ENCODE data around the gene RHBDD3.

Gene RHBDD3

DNA sequence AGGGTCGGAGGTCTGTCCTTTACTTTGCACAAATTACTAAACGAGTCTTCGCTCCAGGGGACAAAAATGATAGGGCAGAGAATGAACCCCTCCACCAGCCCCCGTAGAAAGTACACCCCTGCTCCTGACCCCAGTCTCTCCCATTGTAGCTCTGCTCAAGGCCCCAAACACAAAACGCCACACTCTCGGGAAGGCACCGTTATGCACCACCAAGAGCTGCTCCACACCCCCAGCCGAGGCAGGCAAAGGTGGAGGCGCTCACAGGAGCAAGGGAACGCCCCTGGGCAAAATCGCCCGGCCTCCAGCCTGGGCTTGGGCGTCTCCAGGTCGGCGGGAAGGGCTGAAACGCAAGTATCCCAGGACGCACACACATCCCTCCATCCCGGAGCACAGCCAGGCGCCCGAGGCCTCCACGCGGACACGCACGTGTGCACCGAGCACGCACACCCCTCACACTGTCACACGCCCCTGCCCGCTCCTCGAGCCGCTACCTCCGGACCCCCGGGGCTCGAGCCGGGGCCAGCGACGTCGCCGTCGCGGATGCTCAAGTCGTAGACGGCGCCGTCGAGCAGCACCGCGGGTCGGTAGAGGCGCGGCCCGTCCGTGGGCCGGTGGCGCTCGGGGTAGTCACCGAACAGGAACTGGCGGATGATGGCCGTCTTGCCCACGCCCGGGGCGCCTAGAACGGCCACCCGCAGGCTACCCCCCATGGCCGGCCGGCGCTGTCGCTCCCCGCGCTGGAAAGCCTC lies 46.9 kb upstream of the RHBDD3 start:
- Histone ChIP-seq H3K36me3 (ENCODE audit: control insufficient read depth in 1 of 2, insufficient read depth in 2 of 2, low read depth in 1 of 2, low read length in 2 of 2) (peaks cover 4 to 33% of the 10 kb centered on the region in 2 experiments), H3K9ac (ENCODE audit: low read length) (no peak overlapping the region), H3K4ac (ENCODE audit: low read depth in 1 of 2, low read length in 2 of 2) (no peak overlapping the region), H2AFZ (ENCODE audit: low read depth, low read length) (no peak overlapping the region), H3K4me1 (ENCODE audit: control insufficient read depth, insufficient read depth, low read depth, low read length) (peaks cover 36% of the 10 kb centered on the region), H3K14ac (ENCODE audit: low read length in 2 of 2) (no peak overlapping the region), H3K27ac (ENCODE audit: low read length, poor library complexity, severe bottlenecking) (no peak overlapping the region), H3K4me2 (ENCODE audit: low read length, poor library complexity, severe bottlenecking) (peak overlapping the region; percentile 89), H2AK5ac (ENCODE audit: low read length, severe bottlenecking) (no peak overlapping the region), H3K18ac (ENCODE audit: low read depth in 1 of 2, low read length in 2 of 2) (no peak overlapping the region), H3K4me3 (ENCODE audit: insufficient read depth in 1 of 2, low read depth in 1 of 2, low read length in 2 of 2) (peak overlapping the region in 1 of 2 experiments; percentile 47), H2BK15ac (ENCODE audit: low read depth, poor library complexity, severe bottlenecking) (no peak overlapping the region), H3K9me3 (ENCODE audit: control insufficient read depth, low read length) (no peaks in the 10 kb centered on the region), H2BK5ac (ENCODE audit: low read depth, low read length, poor library complexity, severe bottlenecking) (no peak overlapping the region), H3K79me1 (replicated peaks; ENCODE audit: low read length, poor library complexity, severe bottlenecking) (peaks cover 18% of the 10 kb centered on the region), H2BK120ac (ENCODE audit: low read depth, low read length) (no peak overlapping the region), H4K91ac (ENCODE audit: low read length) (peak overlapping the region; percentile 43), H4K8ac (ENCODE audit: low read length) (no peak overlapping the region), H3K23ac (ENCODE audit: low read length in 2 of 2) (no peak overlapping the region), H3K27me3 (ENCODE audit: control insufficient read depth in 1 of 2, insufficient read depth in 1 of 2, low read length in 2 of 2) (peaks cover 31 to 45% of the 10 kb centered on the region in 2 experiments), H2BK12ac (ENCODE audit: low read length in 2 of 2) (no peak overlapping the region)
- peak; percentile 12 for DNase-seq
- WGBS = 26% methylated on average over 32 of the region's 69 CpGs

DNA sequence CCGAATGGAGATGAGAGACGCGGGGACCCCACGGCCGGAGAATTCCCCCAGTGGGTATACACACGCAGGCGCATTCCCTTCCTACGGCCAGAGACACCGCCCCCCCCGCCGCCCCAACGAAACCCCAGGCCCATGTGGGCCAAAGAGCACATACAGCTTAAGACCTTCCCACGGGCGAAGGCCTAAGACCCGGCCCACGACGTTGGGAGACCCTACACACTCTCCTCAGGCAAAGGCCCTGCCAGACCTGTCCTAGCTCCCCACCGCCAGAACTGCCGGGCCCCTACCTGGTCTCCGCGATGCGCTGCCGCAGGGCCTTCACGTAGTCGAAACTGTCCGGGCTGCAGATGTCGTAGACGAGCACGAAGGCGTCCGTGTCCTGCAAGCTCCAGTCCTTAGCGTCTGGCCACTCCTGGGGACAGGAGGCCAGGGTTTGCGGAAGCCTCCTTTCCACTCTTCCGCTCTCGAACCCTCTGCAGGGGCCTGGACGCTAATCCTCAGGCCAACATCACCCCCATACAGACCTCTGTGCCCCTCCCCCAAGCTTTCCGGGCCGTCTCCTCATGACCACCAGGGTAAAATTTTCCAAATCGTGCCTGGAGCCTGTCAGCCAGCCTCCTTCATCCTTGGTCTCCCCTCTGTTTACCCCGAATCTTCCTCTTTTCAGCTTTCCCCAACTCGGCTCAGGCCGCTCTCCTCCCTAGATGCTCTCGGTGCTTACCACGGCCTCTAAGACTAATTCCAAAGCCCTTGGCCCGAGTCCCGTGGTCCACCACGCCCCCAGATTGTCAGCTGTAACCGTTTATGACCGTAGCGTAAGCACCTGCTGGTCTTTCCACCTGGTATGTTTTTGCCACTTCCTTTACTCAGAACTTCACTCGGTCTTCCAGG lies 46.0 kb upstream of the RHBDD3 start:
- no peak overlapping the region for H2BK120ac ChIP-seq (ENCODE audit: low read depth, low read length)
- peaks cover 21% of the 10 kb centered on the region for H3K79me1 ChIP-seq (replicated peaks; ENCODE audit: low read length, poor library complexity, severe bottlenecking)
- H3K14ac ChIP-seq (ENCODE audit: low read length in 2 of 2) = no peak overlapping the region
- H3K4me1 ChIP-seq (ENCODE audit: control insufficient read depth, insufficient read depth, low read depth, low read length) = peaks cover 45% of the 10 kb centered on the region
- H4K8ac ChIP-seq (ENCODE audit: low read length) = no peak overlapping the region
- no peak overlapping the region for H3K27ac ChIP-seq (ENCODE audit: low read length, poor library complexity, severe bottlenecking)
- 83% methylated on average over 51 of the region's 51 CpGs for WGBS
- no peak overlapping the region for H3K9ac ChIP-seq (ENCODE audit: low read length)
- no peak overlapping the region for H2BK5ac ChIP-seq (ENCODE audit: low read depth, low read length, poor library complexity, severe bottlenecking)
- no peak overlapping the region for H3K23ac ChIP-seq (ENCODE audit: low read length in 2 of 2)
- H3K4me3 ChIP-seq (ENCODE audit: insufficient read depth in 1 of 2, low read depth in 1 of 2, low read length in 2 of 2) = no peak overlapping the region
- peaks cover 4 to 39% of the 10 kb centered on the region in 2 experiments for H3K36me3 ChIP-seq (ENCODE audit: control insufficient read depth in 1 of 2, insufficient read depth in 2 of 2, low read depth in 1 of 2, low read length in 2 of 2)
- H4K91ac ChIP-seq (ENCODE audit: low read length) = no peak overlapping the region
- H2AK5ac ChIP-seq (ENCODE audit: low read length, severe bottlenecking) = no peak overlapping the region
- H3K18ac ChIP-seq (ENCODE audit: low read depth in 1 of 2, low read length in 2 of 2) = no peak overlapping the region
- H3K9me3 ChIP-seq (ENCODE audit: control insufficient read depth, low read length) = no peaks in the 10 kb centered on the region
- peaks cover 31 to 45% of the 10 kb centered on the region in 2 experiments for H3K27me3 ChIP-seq (ENCODE audit: control insufficient read depth in 1 of 2, insufficient read depth in 1 of 2, low read length in 2 of 2)
- H3K4me2 ChIP-seq (ENCODE audit: low read length, poor library complexity, severe bottlenecking) = no peak overlapping the region
- no peak for DNase-seq
- H2BK15ac ChIP-seq (ENCODE audit: low read depth, poor library complexity, severe bottlenecking) = no peak overlapping the region
- H2AFZ ChIP-seq (ENCODE audit: low read depth, low read length) = no peak overlapping the region
- H3K4ac ChIP-seq (ENCODE audit: low read depth in 1 of 2, low read length in 2 of 2) = no peak overlapping the region
- no peak overlapping the region for H2BK12ac ChIP-seq (ENCODE audit: low read length in 2 of 2)

DNA sequence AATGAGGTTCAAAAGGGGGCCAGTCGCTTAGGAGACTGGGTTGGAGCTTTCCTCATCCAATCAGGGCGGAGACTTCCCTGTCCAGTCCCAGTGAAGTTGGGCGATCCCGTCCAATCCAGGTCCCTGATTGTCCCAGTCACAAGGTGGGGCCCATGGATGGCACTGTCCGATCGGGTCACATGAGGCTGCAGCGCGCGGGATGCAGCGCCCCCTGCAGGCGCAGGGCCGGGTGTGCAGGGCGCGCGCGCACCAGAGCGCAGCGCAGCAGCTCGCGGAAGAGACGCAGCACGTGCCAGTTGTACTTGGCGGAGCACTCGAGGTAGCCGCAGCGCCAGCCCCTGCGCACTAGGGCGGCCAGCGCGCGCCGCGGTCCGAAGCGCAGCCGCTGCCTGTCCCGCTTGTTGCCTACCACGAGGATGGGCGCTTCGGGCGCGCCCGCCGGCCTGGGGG lies 45.4 kb upstream of the RHBDD3 start:
- Histone ChIP-seq H2BK5ac (ENCODE audit: low read depth, low read length, poor library complexity, severe bottlenecking) (no peak overlapping the region), H3K9ac (ENCODE audit: low read length) (no peak overlapping the region), H3K4me1 (ENCODE audit: control insufficient read depth, insufficient read depth, low read depth, low read length) (peaks cover 51% of the 10 kb centered on the region), H3K4me2 (ENCODE audit: low read length, poor library complexity, severe bottlenecking) (no peak overlapping the region), H3K36me3 (ENCODE audit: control insufficient read depth in 1 of 2, insufficient read depth in 2 of 2, low read depth in 1 of 2, low read length in 2 of 2) (peaks cover 4 to 41% of the 10 kb centered on the region in 2 experiments), H3K14ac (ENCODE audit: low read length in 2 of 2) (no peak overlapping the region), H3K27ac (ENCODE audit: low read length, poor library complexity, severe bottlenecking) (no peak overlapping the region), H3K23ac (ENCODE audit: low read length in 2 of 2) (no peak overlapping the region), H3K27me3 (ENCODE audit: control insufficient read depth in 1 of 2, insufficient read depth in 1 of 2, low read length in 2 of 2) (peaks cover 31 to 45% of the 10 kb centered on the region in 2 experiments), H2BK12ac (ENCODE audit: low read length in 2 of 2) (no peak overlapping the region), H3K9me3 (ENCODE audit: control insufficient read depth, low read length) (no peaks in the 10 kb centered on the region), H3K4ac (ENCODE audit: low read depth in 1 of 2, low read length in 2 of 2) (no peak overlapping the region), H2BK15ac (ENCODE audit: low read depth, poor library complexity, severe bottlenecking) (no peak overlapping the region), H3K18ac (ENCODE audit: low read depth in 1 of 2, low read length in 2 of 2) (no peak overlapping the region), H3K79me1 (replicated peaks; ENCODE audit: low read length, poor library complexity, severe bottlenecking) (peaks cover 21% of the 10 kb centered on the region), H4K8ac (ENCODE audit: low read length) (peak overlapping the region; percentile 7), H2AK5ac (ENCODE audit: low read length, severe bottlenecking) (no peak overlapping the region), H2AFZ (ENCODE audit: low read depth, low read length) (no peak overlapping the region), H3K4me3 (ENCODE audit: insufficient read depth in 1 of 2, low read depth in 1 of 2, low read length in 2 of 2) (no peak overlapping the region), H2BK120ac (ENCODE audit: low read depth, low read length) (no peak overlapping the region), H4K91ac (ENCODE audit: low read length) (no peak overlapping the region)
- peak; percentile 10 for DNase-seq
- WGBS = 56% methylated on average over 44 of the region's 44 CpGs
